ENCODE data around the gene CST3. TPM values are rescaled to one million over a fixed set of nuclear protein-coding genes. Genes with fewer than 3 reads are reported as not detected.

Gene CST3
- polyA plus RNA-seq, 2 of the 4 experiments (the other 2 are of a cell fraction) = 136 to 238 TPM

GRCh38 chr20:23641936-23642751, 4.4 kb upstream of the CST3 start:
- H3K9me3 ChIP-seq = no peaks in the 10 kb centered on the region
- no peak for ATAC-seq
- TF ChIP-seq RFX5 (IDR thresholded peaks at IDR 0.05) = no peak
- TF ChIP-seq E2F6 (IDR thresholded peaks at IDR 0.05; ENCODE audit: borderline replicate concordance, low read depth) = no peak
- no peak for TF ChIP-seq FOSL2 (IDR thresholded peaks at IDR 0.05)
- no peak for TF ChIP-seq FOSL2 (CRISPR knock-in tag; IDR thresholded peaks at IDR 0.05)
- no peak for TF ChIP-seq SMC3 (IDR thresholded peaks at IDR 0.05)
- TF ChIP-seq HMGXB4 (CRISPR knock-in tag; IDR thresholded peaks at IDR 0.05; ENCODE audit: borderline replicate concordance) = no peak
- TF ChIP-seq CBX2 (IDR thresholded peaks at IDR 0.05; ENCODE audit: borderline replicate concordance, low read depth) = no peak
- no peak for TF ChIP-seq NFE2L2 (conservative IDR thresholded peaks at IDR 0.05; ENCODE audit: low read length)
- ChIA-PET CTCF (interaction anchor here (1.1 to 1.4 kb wide), 3 partner anchors 16 to 26 kb away, joined by 4 to 6 read pairs (median 4); no protein-coding TSS in a partner anchor), POLR2A (no interaction called here)
- WGBS (ENCODE audit: missing lambda C conversion rate) = 67% methylated on average over 12 of the region's 12 CpGs
- H3K4me3 ChIP-seq = no peak overlapping the region
- no peak for DNase-seq (ENCODE audit: low read depth in 1 of 2, low spot score in 1 of 2)
- peaks cover 4% of the 10 kb centered on the region; the same call in 1 of the 3 replicates for H3K4me1 ChIP-seq
- H3K4me2 ChIP-seq = no peak overlapping the region
- no peak overlapping the region for H3K27ac ChIP-seq
- FAIRE-seq = no peak

- H3K9me3 ChIP-seq = no peaks in the 10 kb centered on the region
- no peak for FAIRE-seq
- no peak overlapping the region for H3K4me3 ChIP-seq
- H3K27ac ChIP-seq = no peak overlapping the region
- ChIA-PET POLR2A (no interaction called here), CTCF (interaction anchor here (0.7 to 1.4 kb wide), 3 partner anchors 15 to 27 kb away, joined by 4 to 6 read pairs (median 4); no protein-coding TSS in a partner anchor)
- WGBS (ENCODE audit: missing lambda C conversion rate) = 78% methylated on average over 11 of the region's 11 CpGs
- peaks cover 14% of the 10 kb centered on the region for H3K4me1 ChIP-seq
- no peak for ATAC-seq
- no peak for DNase-seq (ENCODE audit: low read depth in 1 of 2, low spot score in 1 of 2)
- TF ChIP-seq NPAS2 (CRISPR knock-in tag; IDR thresholded peaks at IDR 0.05; ENCODE audit: borderline replicate concordance) (no peak), NFE2L2 (conservative IDR thresholded peaks at IDR 0.05; ENCODE audit: low read length) (no peak), HMGXB4 (CRISPR knock-in tag; IDR thresholded peaks at IDR 0.05; ENCODE audit: borderline replicate concordance) (no peak), RARB (CRISPR knock-in tag; IDR thresholded peaks at IDR 0.05) (no peak)
- no peak overlapping the region for H3K4me2 ChIP-seq
Observed at GRCh38 chr20:23640671-23641667, 3.2 kb upstream of the CST3 start.

GRCh38 chr20:23640018-23640601, 2.4 kb upstream of the CST3 start:
- Histone ChIP-seq H3K9me3 (no peaks in the 10 kb centered on the region), H3K4me3 (no peak overlapping the region), H3K27ac (no peak overlapping the region), H3K4me1 (peaks cover 15% of the 10 kb centered on the region), H3K4me2 (no peak overlapping the region)
- ChIA-PET POLR2A (no interaction called here), CTCF (interaction anchor here (0.9 to 1.4 kb wide), 3 partner anchors 9 to 29 kb away, joined by 3 to 6 read pairs (median 5); no protein-coding TSS in a partner anchor)
- DNase-seq (ENCODE audit: low read depth in 1 of 2, low spot score in 1 of 2) (no peak), ATAC-seq (no peak), FAIRE-seq (no peak)
- TF ChIP-seq BHLHE40 (IDR thresholded peaks at IDR 0.05; ENCODE audit: low read depth, low read length) = no peak
- no peak for TF ChIP-seq ATOH8 (CRISPR knock-in tag; IDR thresholded peaks at IDR 0.05; ENCODE audit: low read depth)
- TF ChIP-seq NFE2L2 (conservative IDR thresholded peaks at IDR 0.05; ENCODE audit: low read length) = no peak
- TF ChIP-seq RFX5 (IDR thresholded peaks at IDR 0.05) = no peak
- WGBS (ENCODE audit: missing lambda C conversion rate) = 75% methylated on average over 8 of the region's 8 CpGs
